ENCODE data around the gene ECE1.
A peak's percentile ranks its signal among the peaks of the same experiment; 100 is the strongest.
"Not testable (repeated sequence)": the region's sequence is repeated elsewhere in the genome, so short reads cannot be mapped to it uniquely, and the experiment has no call there.

Gene ECE1

DNA sequence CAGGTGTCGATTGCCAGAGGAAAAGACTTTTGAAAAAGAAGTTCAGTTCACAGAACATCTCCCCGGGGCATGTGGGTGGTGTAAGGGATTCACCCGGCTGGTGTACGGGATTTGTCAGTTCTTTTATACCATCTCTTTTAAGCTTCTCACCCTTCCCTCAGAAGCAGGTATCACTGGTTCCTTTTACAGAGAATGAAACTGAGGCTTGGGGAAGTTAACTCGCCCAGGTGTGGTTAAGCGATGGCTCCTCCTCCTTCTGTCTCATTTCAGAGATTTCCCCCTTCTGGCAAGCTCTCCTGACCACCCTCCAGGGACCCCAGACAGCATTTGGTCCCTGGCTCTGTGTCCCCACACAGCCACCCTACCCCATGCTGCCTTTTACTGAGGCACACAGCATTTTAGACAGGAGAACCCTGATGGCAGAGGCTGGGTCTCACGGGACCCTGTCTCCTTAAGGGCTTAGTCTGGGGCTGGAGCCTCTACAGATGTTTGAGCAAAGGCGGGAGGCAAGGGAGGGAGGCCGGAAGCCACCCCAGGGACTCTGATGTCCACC is 2.8 kb upstream of the ECE1 start:
- DNase-seq (ENCODE audit: low read depth in 2 of 2): peak in 1 of 2 donors; percentile 15

DNA sequence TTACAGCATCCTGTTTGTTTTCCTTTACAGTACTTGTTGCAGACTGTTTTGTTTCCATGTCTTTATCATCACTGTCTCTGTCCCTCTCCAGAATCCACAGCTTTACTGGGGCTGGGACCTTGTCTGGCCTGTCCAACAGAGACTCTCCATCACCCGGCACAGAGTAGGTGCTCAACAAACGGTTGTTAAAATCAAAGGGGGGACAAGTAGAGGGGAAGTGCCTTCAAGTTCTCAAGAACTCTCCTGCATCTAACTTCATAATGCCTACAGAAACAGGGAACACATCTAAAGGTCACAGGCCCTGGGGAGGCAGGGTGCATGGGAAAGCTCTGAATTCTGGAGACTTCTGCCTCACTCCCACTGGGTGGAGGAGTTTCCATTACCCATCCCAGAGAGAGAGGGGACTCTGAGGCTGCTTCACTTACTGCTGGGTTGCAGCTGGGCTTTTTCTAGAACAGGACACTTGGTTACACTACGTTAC is 2.3 kb upstream of the ECE1 start:
- DNase-seq (ENCODE audit: low read depth in 2 of 2): no peak

DNA sequence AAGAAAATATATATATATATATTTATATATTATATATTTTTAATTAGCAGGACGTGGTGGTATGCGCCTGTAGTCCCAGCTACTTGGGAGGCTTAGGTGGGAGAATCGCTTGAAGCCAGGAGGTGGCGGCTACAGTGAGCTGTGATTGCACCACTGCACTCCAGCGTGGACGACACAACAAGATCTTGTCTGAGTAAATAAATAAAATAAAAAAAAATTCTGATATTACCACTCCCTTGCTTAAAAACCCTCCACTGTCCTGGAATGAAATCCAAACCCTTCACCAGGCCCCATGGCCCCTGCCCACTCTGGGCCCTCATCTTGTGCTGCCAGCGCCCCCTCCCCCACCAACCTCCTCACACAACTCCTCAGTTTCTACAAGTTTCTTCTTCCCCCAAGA is 1.7 kb upstream of the ECE1 start:
- DNase-seq (ENCODE audit: low read depth in 2 of 2): no peak

DNA sequence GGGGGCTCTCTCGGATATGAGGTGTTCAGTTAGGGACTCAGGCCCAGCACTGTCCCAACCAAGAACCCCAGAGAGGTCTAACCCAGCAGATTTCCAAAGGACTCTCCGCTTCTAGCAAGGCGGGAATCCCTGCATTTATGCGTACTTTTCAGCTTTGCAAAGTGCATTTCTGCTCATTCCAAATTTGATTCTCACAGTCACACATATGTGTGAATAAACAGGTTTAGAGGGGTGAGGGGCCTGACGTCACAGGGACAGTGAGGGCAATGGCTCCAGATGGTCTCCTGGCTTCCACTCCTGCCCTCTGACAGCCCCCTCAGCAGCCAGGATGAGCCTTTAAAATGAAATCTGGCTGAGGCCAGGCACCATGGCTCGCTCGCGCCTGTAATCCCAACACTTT is 921 bp upstream of the ECE1 start:
- no peak for DNase-seq (ENCODE audit: low read depth in 2 of 2)

DNA sequence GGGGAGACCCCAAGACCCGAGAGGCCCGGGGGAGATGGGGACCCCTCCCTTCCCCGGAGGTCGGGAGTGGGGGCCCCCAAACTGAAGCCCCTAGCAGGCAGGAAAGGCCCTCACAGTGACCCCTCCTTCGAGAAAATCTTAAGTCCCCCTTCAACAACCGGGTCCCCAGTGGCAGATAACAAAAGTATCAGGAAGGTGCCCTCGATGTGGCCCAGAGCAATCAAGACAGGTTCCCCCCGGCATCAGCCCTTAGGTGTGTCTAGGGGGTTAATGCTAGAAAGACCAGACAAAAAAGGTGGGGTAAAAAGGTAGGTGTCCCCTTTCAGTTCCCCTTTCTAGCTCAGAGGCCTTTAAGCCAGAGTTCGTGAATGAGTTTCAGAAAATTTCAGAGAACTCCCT is 282 bp upstream of the ECE1 start:
- DNase-seq (ENCODE audit: low read depth in 2 of 2): no peak

DNA sequence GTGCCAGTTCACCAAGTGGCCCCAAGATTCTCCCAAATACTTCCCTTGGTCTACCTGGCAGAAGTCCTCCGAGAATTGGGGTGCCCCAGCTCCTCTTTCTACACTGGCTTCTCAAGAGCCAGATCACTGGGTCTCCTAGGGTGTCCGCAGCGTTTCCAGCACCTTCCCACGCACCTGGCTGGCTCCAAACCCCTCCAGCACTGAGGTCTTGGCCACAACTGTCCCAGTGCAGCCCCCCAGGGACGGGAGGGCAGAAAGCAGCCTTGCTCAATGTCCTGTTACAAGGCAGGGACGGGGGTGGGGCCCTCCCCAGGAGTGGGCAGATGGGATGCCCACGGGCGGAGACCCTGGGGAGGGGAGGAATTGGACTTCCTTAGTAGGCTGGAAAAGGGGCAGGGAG is 1.1 kb downstream of the ECE1 start:
- no peak for DNase-seq (ENCODE audit: low read depth in 2 of 2)

DNA sequence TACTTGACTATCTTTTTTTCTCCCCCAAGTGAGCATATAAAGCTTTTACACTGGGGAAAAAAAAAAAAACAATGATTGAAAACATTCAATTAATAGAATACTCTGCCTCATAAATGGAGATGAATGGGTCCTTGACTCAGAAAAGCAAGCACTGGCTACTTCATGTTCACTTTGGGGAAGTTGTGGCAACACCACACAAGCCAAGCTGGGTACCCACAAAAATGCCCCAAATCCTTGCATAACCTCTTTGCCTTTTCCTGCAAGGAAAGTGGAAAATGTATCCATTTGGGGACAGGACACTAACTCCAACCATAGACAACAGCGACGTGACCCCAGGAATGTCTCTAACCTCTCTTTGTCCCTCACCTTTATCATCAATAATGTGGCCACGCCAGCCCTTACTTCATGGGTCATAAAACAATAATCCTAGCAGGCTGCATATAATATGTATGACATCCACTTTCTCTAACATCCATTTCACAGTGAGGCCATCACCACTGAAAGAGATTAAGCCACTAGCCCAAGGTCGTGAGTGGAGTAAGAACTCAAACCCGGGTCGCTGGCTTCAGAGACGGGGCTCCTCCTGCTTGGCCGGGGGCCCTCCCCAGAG is 2.3 kb downstream of the ECE1 start:
- no peak for DNase-seq (ENCODE audit: low read depth in 2 of 2)

DNA sequence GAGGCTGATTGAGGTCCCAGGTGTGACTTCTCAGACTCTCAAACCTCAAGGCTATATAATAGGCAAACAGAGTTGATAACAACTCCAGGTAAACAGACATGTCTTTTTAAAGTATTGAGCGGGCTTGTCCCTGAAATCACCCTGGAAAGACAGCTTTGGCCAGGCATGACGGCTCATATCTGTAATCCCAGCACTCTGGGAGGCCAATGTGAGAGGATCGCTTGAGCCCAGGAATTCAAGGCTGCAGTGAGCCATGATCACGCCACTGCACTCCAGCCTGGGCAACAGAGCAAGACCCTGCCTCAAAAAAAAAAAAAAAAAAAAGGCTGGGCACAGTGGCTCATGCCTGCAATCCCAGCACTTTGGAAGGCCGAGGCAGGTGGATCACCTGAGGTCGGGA is 4.9 kb downstream of the ECE1 start:
- not testable (repeated sequence) for DNase-seq (ENCODE audit: low read depth in 2 of 2)

DNA sequence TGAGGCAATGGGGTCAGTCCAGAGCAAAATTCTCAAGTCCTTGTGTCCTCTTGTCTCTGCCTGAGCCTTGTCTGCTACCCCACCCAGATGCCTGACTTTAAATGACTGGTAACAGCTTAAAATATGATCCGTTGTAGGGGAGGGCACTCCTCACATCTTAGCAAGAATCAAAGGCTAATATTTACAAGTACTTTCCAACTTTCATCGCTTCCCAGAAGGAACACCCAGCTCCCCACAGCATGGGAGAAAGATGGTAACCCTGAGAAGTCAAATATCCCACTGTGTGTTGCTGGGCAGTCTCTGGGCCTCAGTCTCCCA is 5.2 kb downstream of the ECE1 start:
- DNase-seq (ENCODE audit: low read depth in 2 of 2): no peak

DNA sequence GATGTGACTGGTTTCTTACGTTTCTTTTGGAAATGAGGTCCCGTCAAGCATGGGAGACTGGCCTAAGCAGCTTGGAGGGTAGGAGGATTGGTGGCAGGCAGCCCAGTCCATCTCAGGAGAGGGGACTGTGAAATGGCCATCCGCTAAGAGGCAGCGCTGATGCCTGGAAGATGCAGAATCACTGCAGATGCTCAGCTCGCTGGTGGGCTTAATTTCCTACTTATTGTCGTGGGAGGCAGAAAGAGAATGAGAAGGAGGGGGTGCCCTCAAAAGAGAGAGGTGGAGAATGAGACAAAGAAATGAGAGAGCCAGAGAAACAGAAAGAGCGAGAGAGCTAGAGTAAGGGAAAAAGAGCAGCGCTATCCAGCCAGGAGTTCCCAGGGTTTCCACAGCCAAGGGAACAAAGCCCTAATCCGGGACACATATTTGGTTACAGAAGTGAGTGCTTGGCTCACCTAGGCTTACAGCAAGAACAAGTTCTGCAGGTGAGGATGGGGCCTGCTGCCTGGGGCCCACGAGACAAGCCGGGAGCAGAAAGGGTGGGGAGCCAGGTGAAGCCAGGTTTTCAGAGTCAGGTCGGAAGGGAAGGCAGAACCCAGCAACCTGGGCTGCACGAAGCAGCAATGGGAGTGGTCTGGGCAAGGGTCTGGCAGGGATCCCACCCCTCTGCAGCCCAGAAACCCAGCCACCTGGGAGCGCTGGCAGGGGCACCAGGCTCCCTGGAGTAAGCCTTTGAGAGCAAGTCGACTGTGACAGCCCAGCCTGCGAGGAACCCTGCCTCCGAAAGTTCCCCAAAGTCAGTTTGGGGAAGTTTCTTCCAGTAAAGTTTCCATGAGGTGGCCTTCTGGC is 5.8 kb downstream of the ECE1 start:
- no peak for DNase-seq (ENCODE audit: low read depth in 2 of 2)

DNA sequence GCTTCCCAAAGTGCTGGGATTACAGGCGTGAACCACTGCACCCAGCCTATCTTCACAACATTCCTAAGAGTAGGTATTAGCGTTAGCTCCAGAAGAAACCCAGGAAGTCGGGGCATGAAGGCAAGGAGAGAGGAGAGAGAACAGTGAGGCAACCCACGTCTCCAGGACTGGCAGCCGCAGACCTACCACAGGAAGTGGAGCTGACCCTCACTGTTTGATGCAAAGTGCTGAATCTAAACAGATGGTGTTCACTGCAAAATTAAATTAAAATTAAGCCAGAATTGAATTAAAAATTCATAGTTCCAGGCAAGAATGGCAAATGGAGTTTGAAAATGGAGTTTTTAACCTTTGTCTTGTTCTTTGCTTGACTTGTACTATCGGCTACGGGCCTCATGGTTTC is 6.7 kb downstream of the ECE1 start:
- no peak for DNase-seq (ENCODE audit: low read depth in 2 of 2)

DNA sequence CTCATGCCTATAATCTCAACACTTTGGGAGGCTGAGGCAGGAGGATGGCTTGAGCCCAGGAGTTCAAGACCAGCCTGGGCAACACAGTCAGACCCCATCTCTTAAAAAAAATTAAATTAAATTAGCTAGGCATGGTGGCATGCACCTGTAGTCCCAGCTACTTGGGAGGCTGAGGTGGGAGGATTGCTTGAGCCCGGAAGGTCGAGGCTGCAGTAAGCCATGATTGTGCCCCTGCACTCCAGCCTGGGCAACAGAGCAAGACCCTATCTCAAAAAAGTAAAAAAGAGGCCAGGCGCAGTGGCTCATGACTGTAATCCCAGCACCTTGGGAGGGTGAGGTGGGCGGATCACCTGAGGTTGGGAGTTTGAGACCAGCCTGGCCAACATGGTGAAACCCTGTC is 8.2 kb downstream of the ECE1 start:
- DNase-seq (ENCODE audit: low read depth in 2 of 2): not testable (repeated sequence)

DNA sequence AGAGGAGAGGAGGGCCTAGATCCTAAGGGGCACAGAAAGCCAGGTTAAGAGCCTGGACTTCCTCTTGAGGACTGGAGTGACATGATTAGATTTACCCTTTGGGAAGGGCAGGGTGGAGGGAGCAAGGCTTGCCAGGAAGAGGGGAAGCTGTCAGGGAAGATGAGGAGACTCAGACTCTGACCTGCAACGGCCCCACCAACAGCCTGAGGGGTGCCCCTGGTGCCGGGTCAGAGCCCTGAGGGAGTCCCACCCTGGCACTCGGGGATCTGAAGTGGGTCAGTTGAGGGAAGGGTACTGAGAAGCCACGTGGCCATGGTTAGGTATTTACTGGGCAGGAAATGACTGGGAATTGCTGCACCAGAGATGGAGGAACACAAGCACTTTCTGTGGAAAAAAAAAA is 9.8 kb downstream of the ECE1 start:
- DNase-seq (ENCODE audit: low read depth in 2 of 2): no peak

DNA sequence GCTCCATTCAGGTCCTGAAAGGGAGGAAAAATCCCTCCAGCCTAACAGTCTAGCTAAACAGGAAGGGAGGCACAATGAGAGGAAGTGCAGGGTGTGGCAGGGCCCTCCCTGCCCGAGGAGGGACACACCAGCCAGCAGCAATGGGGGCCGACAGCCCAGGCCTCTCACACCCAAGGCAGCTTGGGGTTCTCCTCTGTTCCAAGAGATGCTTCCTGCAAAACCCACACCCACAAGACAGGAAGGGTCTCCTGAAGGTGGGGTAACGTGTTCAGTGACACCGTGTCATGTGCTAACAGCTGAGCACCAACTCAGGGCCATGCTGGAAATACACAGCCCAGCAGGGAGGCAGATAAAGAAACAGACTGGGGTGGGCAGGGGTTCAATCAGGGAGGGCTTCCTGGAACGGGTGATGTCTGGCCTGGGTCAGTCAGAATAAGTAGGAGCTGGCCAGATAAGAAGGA is 10.2 kb downstream of the ECE1 start:
- no peak for DNase-seq (ENCODE audit: low read depth in 2 of 2)

DNA sequence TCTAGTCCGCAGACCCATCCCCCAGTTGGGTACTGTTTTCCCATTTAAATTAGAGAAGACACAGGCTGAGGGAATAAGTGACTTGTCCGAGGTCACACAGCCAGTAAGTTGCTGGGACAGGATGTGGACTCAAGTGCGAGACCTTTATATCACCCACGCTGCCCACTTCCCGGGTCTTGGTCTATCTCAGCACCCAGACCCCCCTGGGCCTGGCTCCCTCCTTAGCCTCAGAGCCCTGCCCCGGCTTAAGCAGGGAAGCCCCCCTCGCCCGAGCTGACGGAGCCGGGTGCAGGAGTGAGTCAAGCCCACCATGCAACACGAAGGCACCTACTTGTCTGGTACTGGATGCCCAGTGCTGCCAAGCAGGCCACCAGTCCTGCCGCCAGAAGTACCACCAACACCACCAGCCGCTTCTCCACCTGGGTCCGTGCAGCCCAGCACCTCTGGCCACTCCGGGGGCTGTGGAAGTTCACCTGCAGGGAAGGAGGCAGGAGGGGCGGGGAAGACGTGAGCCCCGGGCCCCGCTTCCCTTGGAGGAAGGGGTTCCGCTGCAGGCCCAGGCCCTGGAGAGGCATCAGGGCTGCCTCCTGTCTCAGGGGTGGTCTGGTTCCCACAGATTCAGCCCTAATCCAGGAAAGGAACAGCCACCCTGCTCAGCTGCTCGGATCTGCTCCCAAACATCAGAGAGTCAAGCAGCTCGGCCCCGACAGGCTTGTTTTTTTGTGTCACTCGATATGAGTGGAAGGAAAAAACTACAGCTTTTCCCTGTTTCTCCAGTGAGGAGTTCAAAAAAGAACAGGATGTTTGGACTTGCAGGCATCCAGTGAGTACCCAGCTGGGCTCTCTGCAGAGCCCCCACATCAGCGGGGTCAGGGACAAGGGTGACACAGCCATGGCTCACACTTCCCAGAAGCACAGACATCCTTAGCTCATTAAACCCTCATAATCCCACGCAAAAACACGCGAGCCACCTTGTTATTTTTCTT is 11.1 kb downstream of the ECE1 start:
- no peak for DNase-seq (ENCODE audit: low read depth in 2 of 2)

DNA sequence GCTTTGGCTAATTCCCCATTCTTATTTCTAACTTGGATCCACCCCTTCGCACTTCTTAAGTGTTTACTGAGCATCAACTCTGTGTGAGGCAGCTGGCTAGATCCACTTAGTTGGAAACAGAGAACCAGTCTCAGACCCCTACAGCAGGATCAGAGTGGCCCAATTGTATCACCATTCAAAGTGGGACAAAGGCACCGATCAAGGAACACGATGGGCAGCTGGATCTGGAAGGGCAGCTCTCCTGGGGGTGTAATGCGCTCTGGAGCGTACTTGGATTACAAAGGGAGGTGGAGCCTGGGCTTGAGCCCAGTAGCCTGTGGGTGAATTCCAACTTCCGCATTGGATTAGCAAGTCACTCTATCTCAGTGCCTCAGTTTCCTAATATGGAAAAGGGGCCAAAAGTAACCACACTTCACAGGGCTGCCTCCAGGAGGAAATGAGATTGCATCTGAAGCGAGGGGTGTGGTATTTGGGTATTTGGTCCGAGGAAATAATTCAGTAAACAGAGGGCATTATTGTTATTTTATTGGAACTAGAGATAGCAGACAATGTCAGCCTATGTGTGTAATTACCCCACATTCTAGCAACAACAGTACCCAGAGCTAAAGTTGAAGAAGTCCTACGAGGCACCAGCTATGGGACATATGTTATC is 11.9 kb downstream of the ECE1 start:
- DNase-seq (ENCODE audit: low read depth in 2 of 2): no peak

DNA sequence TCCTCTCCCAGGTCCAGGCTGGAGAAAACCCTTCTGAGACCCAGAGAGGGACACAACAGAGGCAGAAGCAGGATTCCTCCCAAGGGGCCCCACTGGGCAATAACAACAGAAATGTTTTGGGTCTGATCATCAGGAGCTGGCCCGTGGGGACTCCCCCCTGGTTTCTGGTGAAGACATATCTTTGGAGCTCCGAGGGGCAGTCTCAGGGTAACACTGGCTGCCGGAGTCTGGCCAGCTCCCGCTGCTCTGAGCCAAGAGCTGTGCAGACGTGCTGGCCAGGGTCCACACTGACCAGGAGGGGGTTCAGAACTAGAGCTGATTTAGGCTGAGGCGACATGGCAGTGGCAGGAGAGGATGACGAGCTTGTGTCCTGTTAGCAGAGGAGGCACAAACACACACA is 13.1 kb downstream of the ECE1 start:
- DNase-seq (ENCODE audit: low read depth in 2 of 2): no peak

DNA sequence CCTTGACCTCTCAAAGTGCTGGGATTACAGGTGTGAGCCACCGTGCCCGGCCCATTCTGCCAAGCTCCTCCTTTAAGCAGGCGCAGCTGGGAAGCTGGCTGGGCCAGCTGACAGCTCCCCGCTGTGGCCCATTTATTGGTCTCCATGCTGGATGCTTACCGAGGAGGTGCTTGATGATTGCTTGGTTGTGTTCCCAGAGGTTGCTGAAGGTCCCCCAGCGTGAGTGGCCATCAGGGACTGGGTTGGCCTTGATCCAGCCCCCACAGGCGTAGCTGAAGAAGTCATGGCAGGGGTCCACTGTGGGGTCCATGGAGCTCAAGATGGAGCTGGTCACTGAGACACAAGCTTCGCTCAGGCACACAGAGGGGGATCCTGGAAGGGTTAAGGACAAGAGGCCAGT is 17.7 kb downstream of the ECE1 start:
- DNase-seq (ENCODE audit: low read depth in 2 of 2): no peak

DNA sequence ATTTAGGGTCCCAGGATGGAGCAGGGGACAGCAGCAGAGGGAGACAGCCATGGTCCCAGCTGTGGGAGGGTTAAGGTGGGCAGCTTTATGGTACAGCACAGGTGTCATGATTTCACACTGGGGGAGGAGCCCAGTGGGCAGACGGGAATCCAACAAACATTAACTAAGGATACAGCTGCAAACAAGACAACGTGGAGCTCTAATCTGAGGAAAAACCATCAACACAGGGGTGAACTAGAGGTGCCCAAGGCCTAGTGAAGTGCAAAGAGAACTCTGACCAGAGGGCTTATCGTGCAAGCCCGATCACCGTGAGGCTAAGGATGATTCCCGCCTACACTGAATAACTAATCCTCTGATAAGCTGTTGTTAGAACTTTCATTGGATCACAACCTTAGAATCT is 18.7 kb downstream of the ECE1 start:
- no peak for DNase-seq (ENCODE audit: low read depth in 2 of 2)

DNA sequence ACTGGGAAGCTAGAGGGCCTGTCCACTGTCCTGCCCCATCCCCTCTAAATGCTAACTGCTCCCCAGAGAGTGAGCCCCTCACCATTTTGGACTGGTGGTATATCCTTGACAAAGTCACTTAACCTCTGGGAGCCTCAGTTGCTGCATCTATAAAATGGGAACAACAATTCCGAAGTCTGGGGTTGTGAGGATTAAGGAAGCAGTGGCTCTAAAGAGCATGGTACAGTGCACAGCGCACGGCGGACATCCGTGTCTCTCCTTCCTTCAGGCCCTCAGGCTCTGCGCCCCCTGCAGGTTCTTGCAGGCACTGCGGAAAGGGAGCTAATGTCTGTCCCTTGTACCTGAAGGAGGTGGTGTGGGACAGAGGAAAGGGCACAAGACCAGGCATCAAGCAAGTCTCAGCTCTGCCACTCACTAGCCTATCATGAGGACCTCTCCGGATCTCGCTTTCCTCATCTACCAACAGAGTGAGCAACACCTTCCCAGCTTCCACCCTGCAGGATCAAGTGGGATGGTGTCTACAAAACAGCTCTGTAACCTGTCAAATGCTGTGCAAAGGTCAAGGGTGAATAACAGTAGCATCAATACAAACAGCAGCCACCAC is 20.1 kb downstream of the ECE1 start:
- peak; percentile 45 to 62 for DNase-seq (ENCODE audit: low read depth in 2 of 2)

DNA sequence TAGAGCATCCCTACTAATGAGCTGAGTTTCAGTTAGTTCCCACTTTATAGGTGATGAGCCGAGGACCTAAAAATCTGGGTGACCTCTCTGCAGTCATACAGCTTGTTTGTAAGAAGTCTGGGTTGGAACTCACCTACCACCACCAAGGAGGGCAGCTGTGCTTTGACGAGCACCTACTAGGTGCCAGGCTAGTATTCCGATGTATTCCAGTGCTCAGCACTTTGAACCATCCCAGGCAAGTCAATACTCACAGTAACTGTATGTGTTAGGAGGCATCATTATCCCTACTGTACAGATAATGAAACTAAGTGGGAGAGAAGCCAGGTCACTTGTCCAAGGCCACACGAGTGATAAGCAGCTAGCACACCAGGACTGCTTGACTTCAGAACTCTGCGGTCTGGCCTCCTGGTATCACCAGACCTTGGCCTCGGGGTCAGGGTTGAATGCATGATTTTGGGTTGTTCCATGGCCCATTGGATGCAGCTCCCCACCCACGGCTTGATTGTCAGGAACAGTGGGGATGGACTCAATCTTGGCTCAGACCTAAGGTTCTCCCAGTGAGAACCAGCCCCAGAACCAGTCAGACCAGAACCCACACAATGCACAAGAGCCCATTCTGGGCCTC is 20.7 kb downstream of the ECE1 start:
- no peak for DNase-seq (ENCODE audit: low read depth in 2 of 2)
